ENCODE data around the gene GSDME.

DNA sequence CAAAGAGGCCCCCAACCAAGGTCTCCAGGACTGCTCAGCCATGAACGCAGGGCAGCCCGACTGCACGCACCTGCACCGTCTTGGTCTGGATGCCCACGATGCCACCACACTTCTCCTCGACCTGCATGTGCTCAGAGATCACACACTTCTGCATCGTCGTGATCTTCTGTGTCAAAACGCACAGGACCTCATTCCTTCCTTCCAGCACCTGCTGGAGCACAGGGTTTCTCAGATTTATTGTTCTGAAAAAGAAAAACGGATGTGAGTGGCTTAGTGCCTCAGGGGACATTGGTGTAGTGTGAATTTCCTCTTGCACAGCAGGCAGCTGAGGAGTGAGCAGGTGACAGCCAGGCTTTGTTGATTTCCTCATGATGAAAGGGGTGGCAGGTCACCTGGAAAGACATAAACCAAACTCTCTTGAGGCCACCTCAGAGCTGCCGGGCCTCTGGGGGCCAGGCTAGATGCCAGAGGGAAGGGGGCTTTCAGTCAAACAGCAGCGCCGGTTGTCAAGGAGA is 38.2 kb downstream of the GSDME start:
- TF ChIP-seq CTCF (IDR thresholded peaks at IDR 0.05 in 4 of 5, conservative IDR thresholded peaks at IDR 0.05 in 1 of 5): no peak
- TF ChIP-seq POLR2A (IDR thresholded peaks at IDR 0.05): no peak
